ENCODE measurements around the gene ADARB1. TPM values are rescaled to one million over a fixed set of nuclear protein-coding genes. Genes with fewer than 3 reads are reported as not detected.

The ADARB1 gene
- total RNA-seq, 1 experiment from 2014 or later: 14.6 TPM

DNA sequence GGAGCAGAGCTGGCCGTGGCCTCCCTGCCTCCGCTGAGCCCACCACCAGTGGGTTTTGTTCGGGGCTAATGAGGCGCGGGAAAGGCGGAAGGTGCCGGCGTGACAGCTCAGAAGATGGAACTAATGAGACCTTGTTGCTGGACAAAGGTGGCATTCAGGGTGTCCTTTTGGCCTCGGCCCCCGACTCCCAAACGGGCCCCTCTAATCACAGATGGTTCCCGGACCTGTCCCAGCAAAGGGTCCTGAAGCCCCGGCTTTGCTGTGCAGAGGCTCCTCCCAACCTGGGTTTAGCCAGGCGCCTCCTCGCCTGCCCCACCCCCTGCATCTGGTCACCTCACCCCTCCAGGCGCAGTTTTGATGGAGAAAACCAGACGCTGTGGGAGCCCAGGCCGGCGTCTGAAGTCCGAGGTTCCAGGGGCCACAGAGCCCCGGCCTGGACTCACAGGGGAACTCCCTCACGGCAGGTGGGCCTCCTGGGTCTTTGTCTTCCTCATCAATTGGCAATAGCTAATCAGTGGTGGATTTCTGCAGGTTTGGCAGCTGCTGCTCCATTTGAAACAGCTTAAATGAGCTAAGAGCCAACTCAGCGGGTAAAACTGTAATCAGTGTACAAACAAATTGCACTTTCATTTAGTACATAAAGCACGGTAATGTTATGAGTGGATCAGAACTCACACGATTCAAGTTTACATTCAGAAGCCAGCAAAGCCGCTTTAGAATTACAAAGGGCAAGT is 44.3 kb upstream of the ADARB1 start:
- ChIA-PET POLR2A (no interaction called here), CTCF (interaction anchor here (0.8 to 3.5 kb wide), 10 partner anchors 17 to 110 kb away, joined by 4 to 18 read pairs (median 4); no protein-coding TSS in a partner anchor)
- peaks cover 33% of the 10 kb centered on the region for H3K4me1 Mint-ChIP-seq
- DNase-seq (ENCODE audit: low spot score): peak; percentile 42
- 0 out of 2 replicates have a peak, but pooled peaks cover under 1% of the 10 kb centered on the region for H3K9me3 Mint-ChIP-seq
- ATAC-seq: peak; percentile 58
- peak overlapping the region; percentile 45 for H3K4me3 Mint-ChIP-seq
- peaks cover 10% of the 10 kb centered on the region; the same call in 1 of the 2 replicates for H3K27me3 Mint-ChIP-seq (ENCODE audit: low read depth)
- H3K27ac Mint-ChIP-seq: peak overlapping the region; percentile 51; the same call in 1 of the 2 replicates
- no peaks in the 10 kb centered on the region for H3K36me3 Mint-ChIP-seq
- TF ChIP-seq, protein P1, sequence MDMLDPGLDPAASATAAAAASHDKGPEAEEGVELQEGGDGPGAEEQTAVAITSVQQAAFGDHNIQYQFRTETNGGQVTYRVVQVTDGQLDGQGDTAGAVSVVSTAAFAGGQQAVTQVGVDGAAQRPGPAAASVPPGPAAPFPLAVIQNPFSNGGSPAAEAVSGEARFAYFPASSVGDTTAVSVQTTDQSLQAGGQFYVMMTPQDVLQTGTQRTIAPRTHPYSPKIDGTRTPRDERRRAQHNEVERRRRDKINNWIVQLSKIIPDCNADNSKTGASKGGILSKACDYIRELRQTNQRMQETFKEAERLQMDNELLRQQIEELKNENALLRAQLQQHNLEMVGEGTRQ (CRISPR knock-in tag; IDR thresholded peaks at IDR 0.05): no peak
- TF ChIP-seq ZNF423 (CRISPR knock-in tag; IDR thresholded peaks at IDR 0.05): peak; percentile 71; the same call in 1 of the 2 replicates

DNA sequence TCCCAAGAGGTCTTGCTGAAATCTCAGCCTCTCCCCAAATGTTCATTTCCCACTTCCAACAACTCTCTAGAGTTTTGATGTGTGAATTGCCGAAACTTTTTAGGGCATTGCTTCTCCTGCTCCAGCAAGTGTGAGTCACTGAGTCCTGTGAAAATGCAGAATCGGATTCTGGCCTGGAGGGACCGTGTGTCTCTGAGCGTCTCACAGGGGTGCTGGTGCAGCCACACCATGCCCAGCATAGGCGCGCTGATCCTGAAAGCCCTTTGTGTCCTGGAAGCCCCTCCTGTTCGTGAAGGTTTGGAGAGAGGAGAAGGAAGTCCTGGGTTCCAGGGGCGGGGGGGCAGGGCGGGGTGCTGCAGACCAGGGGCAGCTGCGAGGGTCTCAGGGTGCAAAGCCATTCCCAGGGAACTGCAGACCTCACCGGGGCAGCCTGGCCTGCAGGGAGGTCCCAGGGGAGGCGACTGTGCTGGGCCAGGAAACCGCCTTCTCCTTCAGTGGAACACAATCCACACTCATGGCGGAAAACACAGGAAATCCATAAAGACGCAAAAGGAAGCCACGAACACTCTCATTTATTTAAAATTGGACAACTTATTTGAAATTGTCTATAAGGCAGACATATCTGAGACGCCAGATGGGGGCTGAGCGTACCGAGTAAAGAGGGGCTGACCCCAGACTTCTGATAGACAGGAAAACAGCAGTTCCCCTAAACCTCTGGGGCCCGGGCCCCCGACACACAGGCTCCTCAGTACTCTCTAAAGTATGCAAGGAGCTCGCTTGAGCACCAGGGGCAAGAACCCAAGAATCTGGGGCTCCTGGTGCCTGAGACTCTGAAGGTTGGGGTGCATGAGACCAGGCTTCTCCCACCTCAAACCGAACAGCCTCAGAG is 43.5 kb upstream of the ADARB1 start:
- CTCF ChIA-PET: interaction anchor here (0.8 to 3.5 kb wide), 5 partner anchors 18 to 106 kb away, joined by 3 to 18 read pairs (median 4); no protein-coding TSS in a partner anchor
- Mint-ChIP-seq H3K4me1 (peaks cover 33% of the 10 kb centered on the region), H3K36me3 (peaks cover 2% of the 10 kb centered on the region; the same call in 1 of the 2 replicates), H3K27me3 (ENCODE audit: low read depth) (peaks cover 10% of the 10 kb centered on the region; the same call in 1 of the 2 replicates), H3K9me3 (peaks cover 6% of the 10 kb centered on the region), H3K27ac (peak overlapping the region; percentile 51), H3K4me3 (peak overlapping the region; percentile 45)
- TF ChIP-seq CREM (CRISPR knock-in tag; IDR thresholded peaks at IDR 0.05): no peak
- TF ChIP-seq, protein P2, sequence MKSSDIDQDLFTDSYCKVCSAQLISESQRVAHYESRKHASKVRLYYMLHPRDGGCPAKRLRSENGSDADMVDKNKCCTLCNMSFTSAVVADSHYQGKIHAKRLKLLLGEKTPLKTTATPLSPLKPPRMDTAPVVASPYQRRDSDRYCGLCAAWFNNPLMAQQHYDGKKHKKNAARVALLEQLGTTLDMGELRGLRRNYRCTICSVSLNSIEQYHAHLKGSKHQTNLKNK (CRISPR knock-in tag; IDR thresholded peaks at IDR 0.05): no peak
- TF ChIP-seq, protein P3, sequence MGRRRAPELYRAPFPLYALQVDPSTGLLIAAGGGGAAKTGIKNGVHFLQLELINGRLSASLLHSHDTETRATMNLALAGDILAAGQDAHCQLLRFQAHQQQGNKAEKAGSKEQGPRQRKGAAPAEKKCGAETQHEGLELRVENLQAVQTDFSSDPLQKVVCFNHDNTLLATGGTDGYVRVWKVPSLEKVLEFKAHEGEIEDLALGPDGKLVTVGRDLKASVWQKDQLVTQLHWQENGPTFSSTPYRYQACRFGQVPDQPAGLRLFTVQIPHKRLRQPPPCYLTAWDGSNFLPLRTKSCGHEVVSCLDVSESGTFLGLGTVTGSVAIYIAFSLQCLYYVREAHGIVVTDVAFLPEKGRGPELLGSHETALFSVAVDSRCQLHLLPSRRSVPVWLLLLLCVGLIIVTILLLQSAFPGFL (CRISPR knock-in tag; IDR thresholded peaks at IDR 0.05; ENCODE audit: borderline replicate concordance): no peak
- TF ChIP-seq SMAD4 (CRISPR knock-in tag; IDR thresholded peaks at IDR 0.05): no peak
- TF ChIP-seq, protein P4, sequence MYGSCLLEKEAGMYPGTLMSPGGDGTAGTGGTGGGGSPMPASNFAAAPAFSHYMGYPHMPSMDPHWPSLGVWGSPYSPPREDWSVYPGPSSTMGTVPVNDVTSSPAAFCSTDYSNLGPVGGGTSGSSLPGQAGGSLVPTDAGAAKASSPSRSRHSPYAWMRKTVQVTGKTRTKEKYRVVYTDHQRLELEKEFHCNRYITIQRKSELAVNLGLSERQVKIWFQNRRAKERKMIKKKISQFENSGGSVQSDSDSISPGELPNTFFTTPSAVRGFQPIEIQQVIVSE (CRISPR knock-in tag; IDR thresholded peaks at IDR 0.05; ENCODE audit: borderline replicate concordance): no peak
- POLR2A ChIA-PET: no interaction called here
- DNase-seq (ENCODE audit: low spot score) (no peak), ATAC-seq (no peak)

DNA sequence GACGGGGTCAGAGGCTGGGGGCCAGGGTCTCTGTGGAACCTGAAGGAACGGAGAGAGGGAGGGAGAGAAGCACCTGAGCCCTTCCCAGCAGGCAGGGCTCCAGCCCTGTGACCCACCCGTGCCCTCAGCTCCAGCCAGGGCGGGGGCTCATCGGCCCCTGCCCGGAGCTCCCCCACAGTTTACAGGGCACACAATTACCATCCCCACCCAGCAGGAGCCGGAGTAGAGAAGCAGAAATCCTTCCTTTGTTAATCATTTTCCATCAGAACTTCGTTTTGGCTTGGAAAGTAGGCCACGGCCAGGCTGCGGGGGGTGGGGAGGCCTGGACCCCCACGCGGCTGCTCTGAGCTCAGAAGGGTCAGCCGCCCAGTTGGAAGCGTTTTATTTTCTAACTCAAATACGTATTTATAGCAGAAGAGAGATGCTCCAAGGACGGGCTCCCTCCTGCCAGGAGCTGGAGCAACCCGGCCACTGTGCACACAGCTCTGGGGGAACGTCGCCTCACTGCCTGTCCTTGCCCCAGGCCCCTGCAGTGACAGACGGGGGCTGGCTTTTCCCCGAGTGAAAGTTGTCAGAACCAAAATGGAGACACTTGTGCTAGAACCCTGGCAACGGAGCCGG is 42.7 kb upstream of the ADARB1 start:
- H3K9me3 Mint-ChIP-seq: peaks cover 11% of the 10 kb centered on the region
- DNase-seq (ENCODE audit: low spot score) (no peak), ATAC-seq (no peak)
- no peak overlapping the region for H3K27ac Mint-ChIP-seq
- no peak for TF ChIP-seq SP1 (CRISPR knock-in tag; conservative IDR thresholded peaks at IDR 0.05)
- TF ChIP-seq TCF7 (CRISPR knock-in tag; IDR thresholded peaks at IDR 0.05; ENCODE audit: low read depth): no peak
- TF ChIP-seq, protein P5, sequence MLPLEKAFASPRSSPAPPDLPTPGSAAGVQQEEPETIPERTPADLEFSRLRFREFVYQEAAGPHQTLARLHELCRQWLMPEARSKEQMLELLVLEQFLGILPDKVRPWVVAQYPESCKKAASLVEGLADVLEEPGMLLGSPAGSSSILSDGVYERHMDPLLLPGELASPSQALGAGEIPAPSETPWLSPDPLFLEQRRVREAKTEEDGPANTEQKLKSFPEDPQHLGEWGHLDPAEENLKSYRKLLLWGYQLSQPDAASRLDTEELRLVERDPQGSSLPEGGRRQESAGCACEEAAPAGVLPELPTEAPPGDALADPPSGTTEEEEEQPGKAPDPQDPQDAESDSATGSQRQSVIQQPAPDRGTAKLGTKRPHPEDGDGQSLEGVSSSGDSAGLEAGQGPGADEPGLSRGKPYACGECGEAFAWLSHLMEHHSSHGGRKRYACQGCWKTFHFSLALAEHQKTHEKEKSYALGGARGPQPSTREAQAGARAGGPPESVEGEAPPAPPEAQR (CRISPR knock-in tag; IDR thresholded peaks at IDR 0.05): no peak
- TF ChIP-seq, protein P6, sequence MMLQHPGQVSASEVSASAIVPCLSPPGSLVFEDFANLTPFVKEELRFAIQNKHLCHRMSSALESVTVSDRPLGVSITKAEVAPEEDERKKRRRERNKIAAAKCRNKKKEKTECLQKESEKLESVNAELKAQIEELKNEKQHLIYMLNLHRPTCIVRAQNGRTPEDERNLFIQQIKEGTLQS (CRISPR knock-in tag; conservative IDR thresholded peaks at IDR 0.05): no peak
- TF ChIP-seq RELA (CRISPR knock-in tag; IDR thresholded peaks at IDR 0.05; ENCODE audit: borderline replicate concordance): no peak
- no peak for TF ChIP-seq SMAD3 (CRISPR knock-in tag; IDR thresholded peaks at IDR 0.05; ENCODE audit: borderline replicate concordance)
- no peak for TF ChIP-seq JUN (CRISPR knock-in tag; IDR thresholded peaks at IDR 0.05)
- TF ChIP-seq, protein P7, sequence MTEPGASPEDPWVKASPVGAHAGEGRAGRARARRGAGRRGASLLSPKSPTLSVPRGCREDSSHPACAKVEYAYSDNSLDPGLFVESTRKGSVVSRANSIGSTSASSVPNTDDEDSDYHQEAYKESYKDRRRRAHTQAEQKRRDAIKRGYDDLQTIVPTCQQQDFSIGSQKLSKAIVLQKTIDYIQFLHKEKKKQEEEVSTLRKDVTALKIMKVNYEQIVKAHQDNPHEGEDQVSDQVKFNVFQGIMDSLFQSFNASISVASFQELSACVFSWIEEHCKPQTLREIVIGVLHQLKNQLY (CRISPR knock-in tag; IDR thresholded peaks at IDR 0.05): no peak
- TF ChIP-seq, protein P8, sequence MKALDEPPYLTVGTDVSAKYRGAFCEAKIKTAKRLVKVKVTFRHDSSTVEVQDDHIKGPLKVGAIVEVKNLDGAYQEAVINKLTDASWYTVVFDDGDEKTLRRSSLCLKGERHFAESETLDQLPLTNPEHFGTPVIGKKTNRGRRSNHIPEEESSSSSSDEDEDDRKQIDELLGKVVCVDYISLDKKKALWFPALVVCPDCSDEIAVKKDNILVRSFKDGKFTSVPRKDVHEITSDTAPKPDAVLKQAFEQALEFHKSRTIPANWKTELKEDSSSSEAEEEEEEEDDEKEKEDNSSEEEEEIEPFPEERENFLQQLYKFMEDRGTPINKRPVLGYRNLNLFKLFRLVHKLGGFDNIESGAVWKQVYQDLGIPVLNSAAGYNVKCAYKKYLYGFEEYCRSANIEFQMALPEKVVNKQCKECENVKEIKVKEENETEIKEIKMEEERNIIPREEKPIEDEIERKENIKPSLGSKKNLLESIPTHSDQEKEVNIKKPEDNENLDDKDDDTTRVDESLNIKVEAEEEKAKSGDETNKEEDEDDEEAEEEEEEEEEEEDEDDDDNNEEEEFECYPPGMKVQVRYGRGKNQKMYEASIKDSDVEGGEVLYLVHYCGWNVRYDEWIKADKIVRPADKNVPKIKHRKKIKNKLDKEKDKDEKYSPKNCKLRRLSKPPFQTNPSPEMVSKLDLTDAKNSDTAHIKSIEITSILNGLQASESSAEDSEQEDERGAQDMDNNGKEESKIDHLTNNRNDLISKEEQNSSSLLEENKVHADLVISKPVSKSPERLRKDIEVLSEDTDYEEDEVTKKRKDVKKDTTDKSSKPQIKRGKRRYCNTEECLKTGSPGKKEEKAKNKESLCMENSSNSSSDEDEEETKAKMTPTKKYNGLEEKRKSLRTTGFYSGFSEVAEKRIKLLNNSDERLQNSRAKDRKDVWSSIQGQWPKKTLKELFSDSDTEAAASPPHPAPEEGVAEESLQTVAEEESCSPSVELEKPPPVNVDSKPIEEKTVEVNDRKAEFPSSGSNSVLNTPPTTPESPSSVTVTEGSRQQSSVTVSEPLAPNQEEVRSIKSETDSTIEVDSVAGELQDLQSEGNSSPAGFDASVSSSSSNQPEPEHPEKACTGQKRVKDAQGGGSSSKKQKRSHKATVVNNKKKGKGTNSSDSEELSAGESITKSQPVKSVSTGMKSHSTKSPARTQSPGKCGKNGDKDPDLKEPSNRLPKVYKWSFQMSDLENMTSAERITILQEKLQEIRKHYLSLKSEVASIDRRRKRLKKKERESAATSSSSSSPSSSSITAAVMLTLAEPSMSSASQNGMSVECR (CRISPR knock-in tag; IDR thresholded peaks at IDR 0.05; ENCODE audit: borderline replicate concordance): no peak
- no peak for TF ChIP-seq GTF2I (CRISPR knock-in tag; conservative IDR thresholded peaks at IDR 0.05)
- ChIA-PET CTCF (interaction anchor here (0.6 to 3.5 kb wide), 4 partner anchors 19 to 291 kb away, joined by 3 to 18 read pairs (median 4); no protein-coding TSS in a partner anchor), POLR2A (no interaction called here)
- peaks cover 14% of the 10 kb centered on the region for H3K27me3 Mint-ChIP-seq (ENCODE audit: low read depth)
- peaks cover 33% of the 10 kb centered on the region for H3K4me1 Mint-ChIP-seq
- H3K36me3 Mint-ChIP-seq: peaks cover 6% of the 10 kb centered on the region
- no peak overlapping the region for H3K4me3 Mint-ChIP-seq

Data from WTC11 (cell line).